HG03103 (cell line): ENCODE measurements around the gene RNF113B.

Experiments
- ATAC-seq: cut with Tn5 transposase; IDR thresholded peaks from one replicate; pipeline ENCODE4 v1.9.1; 2021; ENCODE audit warnings: low read depth; ENCODE audit not compliant: unreplicated experiment

RNF113B gene

DNA sequence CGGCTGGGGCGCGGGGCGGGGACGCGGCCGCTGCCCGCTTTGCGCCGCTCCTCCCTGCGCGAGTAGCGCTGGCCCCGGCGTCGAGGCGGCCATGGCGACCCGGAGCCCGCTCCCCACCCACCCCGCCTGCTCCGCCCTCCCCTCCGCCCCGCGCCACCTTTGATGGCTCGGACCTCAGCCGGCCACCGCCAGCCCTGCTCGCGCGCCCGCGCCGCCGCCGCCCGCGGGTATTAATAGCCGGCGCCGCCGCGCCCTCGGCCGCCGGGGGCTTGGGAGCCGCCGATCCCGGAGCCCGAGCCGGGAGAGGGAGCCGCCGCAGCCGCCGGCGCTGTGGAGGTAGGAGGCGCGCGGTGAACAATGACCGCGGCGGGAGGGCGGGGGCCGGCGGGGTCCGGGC is 33.9 kb downstream of the RNF113B start:
- peak; percentile 31 for ATAC-seq

DNA sequence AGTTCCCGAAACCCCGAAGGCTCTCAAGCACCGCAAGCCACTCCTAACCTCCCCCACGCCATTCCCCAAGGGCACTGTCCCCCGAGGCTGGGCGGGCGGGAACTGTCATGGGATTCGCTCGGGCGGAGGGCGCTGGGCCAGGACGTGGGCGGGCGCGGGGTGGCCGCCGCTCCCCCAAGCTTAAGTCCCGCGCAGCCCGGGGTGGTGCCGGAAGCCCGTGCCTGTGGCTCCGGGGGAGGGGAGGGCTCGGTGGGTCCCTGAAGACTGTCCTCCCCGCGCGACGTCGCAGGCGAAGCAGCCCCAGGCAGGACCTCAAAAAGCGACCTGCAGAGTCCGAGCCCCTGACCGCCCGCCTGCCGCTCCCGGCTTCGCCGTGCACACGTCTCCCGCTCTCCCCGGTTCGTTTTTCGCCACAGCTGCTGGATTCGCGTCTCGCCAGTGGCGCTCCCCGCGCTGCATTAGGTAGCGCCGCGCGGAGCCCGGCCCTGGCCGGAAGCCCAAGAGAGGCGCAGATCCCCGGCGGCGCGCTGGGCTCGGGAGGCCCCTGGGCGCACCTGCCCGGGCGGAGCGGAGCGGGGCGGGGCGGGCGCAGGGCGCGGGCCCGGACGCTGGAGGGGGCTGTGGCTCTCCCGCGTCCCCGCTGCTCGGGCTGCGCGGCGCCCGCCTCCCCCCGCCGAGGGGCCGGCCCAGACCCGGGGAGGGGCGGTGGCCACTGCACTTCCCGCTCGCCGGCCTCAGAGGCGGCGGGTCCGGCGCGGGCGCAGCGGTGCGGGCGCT is 34.5 kb downstream of the RNF113B start, which contains the start of gene FARP1:
Gene FARP1 (plus strand): TSS at position 715 of the 777 bp plus-strand sequence. CDS start 70,149 bp downstream, outside the sequence.
- ATAC-seq: peak; percentile 64

DNA sequence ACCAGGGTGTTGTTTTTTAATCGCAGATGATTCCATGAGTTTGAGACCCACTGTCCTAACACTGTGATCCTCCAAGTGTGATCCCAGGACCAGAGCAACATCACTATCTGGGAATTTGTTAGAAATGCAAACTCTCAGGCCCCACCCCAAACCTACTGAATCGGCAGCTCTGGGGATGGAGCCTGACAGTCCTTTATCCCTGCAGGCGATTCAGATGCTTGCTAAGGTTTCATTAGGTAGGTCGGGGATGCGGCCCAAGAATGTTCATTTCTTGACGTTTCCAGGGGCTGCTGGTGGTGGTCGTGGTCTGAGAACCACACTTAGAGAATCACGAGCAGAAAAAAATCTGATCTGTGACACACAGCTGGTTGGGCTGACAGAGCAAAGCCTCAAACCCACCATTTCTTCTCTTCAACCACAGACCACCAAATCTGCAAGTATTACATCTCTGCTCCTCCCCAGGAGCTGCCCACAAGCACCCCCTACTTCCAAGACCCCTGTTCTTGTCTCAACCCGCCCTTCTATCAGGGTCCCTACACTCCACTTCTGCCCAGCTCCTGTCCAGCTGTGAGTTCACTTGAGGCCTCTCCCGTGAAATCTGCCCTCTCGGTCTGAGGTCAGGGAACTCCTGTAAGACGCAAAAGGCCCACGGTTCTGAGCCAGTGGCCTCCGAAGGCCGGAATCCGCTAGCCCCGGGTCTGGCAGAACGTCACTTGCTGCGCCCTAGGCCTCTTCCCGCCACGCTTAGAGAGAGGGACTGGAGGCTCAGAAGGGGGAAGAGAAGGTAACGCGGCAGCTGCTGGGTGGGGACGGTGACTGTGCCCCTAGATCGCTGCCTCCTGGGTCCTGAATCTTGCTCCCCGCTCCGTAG is 35.3 kb downstream of the RNF113B start:
- ATAC-seq: peak; percentile 6

DNA sequence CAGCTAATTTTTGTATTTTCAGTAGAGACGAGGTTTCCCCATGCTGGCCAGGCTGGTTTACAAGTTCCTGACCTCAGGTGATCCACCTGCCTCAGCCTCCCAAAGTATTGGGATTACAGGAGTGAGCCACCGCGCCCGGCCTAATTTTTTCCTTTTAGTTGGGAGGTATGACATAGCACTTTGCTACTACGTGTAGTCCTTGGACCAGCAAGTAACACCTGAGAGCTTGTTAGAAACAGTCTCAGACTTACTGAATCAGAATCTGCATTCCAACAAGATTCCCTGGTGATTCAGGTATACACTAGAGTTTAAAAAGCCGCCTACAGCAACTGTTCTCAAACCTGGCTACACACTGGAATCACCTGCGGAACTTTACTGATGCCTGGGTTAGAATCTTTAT is 36.0 kb downstream of the RNF113B start:
- ATAC-seq: no peak

DNA sequence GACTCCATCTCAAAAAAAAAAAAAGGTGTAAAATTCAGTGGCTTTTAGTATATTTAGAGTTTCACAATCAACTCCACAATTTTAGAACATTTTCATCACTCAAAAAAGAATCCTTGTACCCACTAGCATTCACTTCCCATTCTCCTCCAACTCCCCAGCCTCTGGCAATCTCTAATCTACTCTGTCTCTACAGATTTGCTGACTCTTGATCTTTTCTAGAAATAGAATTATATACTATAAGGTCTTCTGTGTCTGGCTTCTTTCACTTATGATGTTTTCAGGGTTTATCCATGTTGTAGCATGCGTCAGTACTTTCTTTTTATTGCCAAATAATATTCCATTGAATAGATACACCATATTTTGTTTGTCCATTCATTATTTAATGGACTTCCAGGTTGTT is 42.2 kb downstream of the RNF113B start:
- no peak for ATAC-seq

DNA sequence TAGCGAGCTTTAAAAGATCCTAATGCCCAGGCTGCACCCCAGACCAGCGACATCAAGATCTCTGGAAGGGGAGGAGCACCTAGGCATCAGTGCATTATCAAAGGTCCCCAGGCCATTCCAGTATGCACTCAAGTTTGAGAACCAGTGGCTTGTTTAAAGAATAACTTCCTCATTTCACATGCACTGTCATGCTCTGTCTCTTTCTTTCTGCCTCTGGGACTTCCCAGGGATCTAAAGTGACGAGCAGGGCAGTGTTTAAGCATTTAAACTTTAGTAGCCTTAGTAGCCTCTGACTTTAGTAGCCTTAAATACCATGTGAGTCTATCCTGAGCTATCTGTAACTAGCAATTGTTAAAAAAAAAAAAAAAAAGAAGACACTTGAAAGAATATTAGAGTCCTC is 43.1 kb downstream of the RNF113B start:
- ATAC-seq: peak; percentile 94

DNA sequence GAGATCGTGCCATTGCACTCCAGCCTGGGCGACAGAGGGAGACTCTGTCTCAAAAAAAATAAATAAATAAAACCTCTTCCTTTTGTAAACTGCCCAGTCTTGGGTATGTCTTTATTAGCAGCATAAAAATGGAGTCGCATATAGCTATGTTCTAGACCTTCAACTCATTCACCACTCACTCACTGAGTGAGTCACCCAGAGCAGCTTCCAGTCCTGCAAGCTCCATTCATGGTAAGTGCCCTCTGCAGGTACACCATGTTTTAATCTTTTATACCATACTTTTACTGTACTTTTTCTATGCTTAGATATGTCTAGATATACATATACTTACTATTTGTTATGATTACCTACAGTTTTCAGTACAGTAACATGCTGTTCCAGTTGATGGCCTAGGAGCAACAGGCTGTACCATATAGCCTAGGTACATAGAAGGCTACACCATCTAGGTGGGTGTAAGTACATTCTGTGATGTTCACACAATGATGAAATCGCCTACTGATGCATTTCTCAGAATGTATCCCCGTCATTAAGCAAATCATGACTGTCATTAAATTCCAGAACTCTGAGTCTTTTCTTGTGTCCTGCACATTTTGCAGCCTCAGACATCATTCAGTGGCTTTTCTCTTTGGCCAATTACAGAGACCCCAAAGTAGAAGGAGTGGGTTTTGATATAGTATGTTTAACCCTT is 47.9 kb downstream of the RNF113B start:
- ATAC-seq: no peak
